ENCODE data around the gene UNG. TPM values are rescaled to one million over a fixed set of nuclear protein-coding genes. Genes with fewer than 3 reads are reported as not detected.

The UNG gene
- total RNA-seq, 4 donors from 2014 or later = 17.9 to 43.9 (median 40.0) TPM

DNA sequence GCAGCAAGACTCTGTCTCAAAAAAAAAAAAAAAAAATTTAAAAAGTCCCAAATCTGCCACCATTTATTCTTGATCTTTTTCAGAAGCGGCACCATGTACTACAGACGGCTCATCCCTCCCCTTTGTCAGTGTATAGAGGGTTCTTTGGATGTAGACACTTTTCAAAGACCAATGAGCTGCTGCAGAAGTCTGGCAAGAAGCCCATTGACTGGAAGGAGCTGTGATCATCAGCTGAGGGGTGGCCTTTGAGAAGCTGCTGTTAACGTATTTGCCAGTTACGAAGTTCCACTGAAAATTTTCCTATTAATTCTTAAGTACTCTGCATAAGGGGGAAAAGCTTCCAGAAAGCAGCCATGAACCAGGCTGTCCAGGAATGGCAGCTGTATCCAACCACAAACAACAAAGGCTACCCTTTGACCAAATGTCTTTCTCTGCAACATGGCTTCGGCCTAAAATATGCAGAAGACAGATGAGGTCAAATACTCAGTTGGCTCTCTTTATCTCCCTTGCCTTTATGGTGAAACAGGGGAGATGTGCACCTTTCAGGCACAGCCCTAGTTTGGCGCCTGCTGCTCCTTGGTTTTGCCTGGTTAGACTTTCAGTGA is 12.5 kb downstream of the UNG start:
- H3K4me3 ChIP-seq = no peak overlapping the region
- no peaks in the 10 kb centered on the region for H3K27me3 ChIP-seq
- H3K9me3 ChIP-seq = no peaks in the 10 kb centered on the region
- TF ChIP-seq, protein P1, sequence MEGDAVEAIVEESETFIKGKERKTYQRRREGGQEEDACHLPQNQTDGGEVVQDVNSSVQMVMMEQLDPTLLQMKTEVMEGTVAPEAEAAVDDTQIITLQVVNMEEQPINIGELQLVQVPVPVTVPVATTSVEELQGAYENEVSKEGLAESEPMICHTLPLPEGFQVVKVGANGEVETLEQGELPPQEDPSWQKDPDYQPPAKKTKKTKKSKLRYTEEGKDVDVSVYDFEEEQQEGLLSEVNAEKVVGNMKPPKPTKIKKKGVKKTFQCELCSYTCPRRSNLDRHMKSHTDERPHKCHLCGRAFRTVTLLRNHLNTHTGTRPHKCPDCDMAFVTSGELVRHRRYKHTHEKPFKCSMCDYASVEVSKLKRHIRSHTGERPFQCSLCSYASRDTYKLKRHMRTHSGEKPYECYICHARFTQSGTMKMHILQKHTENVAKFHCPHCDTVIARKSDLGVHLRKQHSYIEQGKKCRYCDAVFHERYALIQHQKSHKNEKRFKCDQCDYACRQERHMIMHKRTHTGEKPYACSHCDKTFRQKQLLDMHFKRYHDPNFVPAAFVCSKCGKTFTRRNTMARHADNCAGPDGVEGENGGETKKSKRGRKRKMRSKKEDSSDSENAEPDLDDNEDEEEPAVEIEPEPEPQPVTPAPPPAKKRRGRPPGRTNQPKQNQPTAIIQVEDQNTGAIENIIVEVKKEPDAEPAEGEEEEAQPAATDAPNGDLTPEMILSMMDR (IDR thresholded peaks at IDR 0.05) = no peak
- TF ChIP-seq POLR2AphosphoS5 (IDR thresholded peaks at IDR 0.05) (no peak), POLR2A (IDR thresholded peaks at IDR 0.05) (no peak), EP300 (IDR thresholded peaks at IDR 0.05) (no peak)
- no peak for DNase-seq (ENCODE audit: low spot score in 2 of 2)
- peaks cover 40% of the 10 kb centered on the region for H3K4me1 ChIP-seq
- H3K36me3 ChIP-seq = peaks cover 37% of the 10 kb centered on the region
- WGBS = 91% methylated on average over 6 of the region's 6 CpGs
- H3K27ac ChIP-seq = peak overlapping the region; percentile 88

GRCh38 chr12:109110988-109111495 is 13.6 kb downstream of the UNG start:
- WGBS = 1% methylated on average over 19 of the region's 28 CpGs
- DNase-seq (ENCODE audit: low spot score in 2 of 2) = peak; percentile 93 to 94
- Histone ChIP-seq H3K27ac (peak overlapping the region; percentile 88), H3K9me3 (no peaks in the 10 kb centered on the region), H3K4me1 (peaks cover 51% of the 10 kb centered on the region), H3K4me3 (peak overlapping the region; percentile 51), H3K27me3 (no peaks in the 10 kb centered on the region), H3K36me3 (peaks cover 25% of the 10 kb centered on the region)
- TF ChIP-seq, protein P1 (IDR thresholded peaks at IDR 0.05) = no peak
- TF ChIP-seq POLR2AphosphoS5 (IDR thresholded peaks at IDR 0.05) (peak in 2 of 3 donors; percentile 78 to 85), POLR2A (IDR thresholded peaks at IDR 0.05) (no peak), EP300 (IDR thresholded peaks at IDR 0.05) (peak; percentile 82)

DNA sequence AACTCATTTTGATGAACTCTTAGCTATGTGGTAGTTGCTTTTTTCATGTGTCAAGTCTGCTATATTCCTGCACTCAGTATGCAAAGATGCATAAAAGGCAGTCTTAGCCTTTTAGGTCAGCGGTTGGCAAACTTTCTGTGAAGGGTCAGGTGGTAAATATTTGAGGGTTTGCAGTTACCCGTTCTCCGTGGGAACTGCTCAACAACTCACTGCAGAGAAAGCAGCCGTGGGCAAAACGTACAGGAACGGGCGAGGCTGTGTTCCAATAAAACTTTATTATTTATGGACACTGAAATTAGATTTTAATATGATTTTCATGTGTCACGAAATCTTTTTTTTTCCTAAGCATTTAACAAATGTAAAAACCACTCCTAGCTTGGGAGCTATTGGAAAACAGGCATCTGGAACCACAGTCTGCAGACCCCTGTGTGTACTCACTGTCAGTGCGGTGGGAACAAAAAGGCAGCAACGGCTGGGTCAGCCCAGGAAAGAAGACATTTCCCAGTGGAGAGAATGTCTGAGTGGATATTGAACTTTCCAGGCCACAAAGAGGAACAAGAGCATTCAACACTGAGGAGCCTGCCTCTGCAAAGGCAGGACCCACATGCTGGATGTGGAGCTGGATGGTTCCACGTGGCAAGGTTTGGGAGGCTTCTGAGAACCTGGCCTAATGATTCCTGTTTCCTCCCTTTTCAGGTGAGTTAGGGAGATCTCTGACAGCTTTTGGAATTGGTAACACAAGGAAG is 15.5 kb downstream of the UNG start:
- no peak for TF ChIP-seq POLR2A (IDR thresholded peaks at IDR 0.05)
- TF ChIP-seq EP300 (IDR thresholded peaks at IDR 0.05) = no peak
- TF ChIP-seq, protein P1 (IDR thresholded peaks at IDR 0.05) = no peak
- no peak for TF ChIP-seq POLR2AphosphoS5 (IDR thresholded peaks at IDR 0.05)
- Histone ChIP-seq H3K27ac (peak overlapping the region; percentile 27), H3K4me3 (no peak overlapping the region), H3K9me3 (no peaks in the 10 kb centered on the region), H3K27me3 (no peaks in the 10 kb centered on the region), H3K36me3 (peaks cover 11% of the 10 kb centered on the region), H3K4me1 (peaks cover 65% of the 10 kb centered on the region)
- peak in 1 of 2 donors; percentile 6 for DNase-seq (ENCODE audit: low spot score in 2 of 2)
- WGBS = 79% methylated on average over 11 of the region's 11 CpGs

DNA sequence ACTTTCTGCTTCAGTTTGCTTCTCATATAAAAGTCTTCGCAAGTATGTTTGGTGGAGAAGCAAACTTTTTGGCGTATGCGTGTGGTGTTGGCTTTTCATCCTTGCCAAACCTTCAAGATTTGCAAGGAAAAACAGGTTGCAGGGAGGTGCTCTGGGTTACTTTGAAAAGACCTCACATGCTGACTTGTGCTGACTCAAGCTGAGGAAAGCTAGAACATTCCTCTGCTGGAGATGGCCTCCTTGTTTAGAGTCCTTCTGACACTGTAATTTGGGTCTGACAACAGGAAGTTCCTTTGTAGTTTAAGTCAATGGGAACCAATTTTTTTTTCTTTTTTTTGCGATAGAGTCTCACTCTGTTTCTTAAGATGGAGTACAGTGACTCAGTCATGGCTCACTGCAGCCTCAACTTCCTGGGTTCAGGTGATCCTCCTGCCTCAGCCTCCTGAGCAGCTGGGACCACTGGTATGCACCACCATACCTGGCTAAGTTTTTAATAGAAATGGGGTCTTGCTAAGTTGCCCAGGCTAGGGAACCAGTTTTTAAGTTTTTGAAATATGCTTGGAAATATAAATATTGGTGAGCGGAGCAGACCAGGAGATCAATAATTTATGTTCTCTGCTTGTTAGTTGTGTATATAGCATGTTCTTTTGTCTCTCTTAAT is 16.4 kb downstream of the UNG start:
- H3K27ac ChIP-seq = peak overlapping the region; percentile 27
- peaks cover 2% of the 10 kb centered on the region for H3K36me3 ChIP-seq
- H3K4me1 ChIP-seq = peaks cover 65% of the 10 kb centered on the region
- no peak for TF ChIP-seq POLR2AphosphoS5 (IDR thresholded peaks at IDR 0.05)
- TF ChIP-seq, protein P1 (IDR thresholded peaks at IDR 0.05) = no peak
- no peak for TF ChIP-seq EP300 (IDR thresholded peaks at IDR 0.05)
- TF ChIP-seq POLR2A (IDR thresholded peaks at IDR 0.05) = no peak
- WGBS = 67% methylated on average over 5 of the region's 5 CpGs
- H3K4me3 ChIP-seq = no peak overlapping the region
- H3K27me3 ChIP-seq = no peaks in the 10 kb centered on the region
- no peaks in the 10 kb centered on the region for H3K9me3 ChIP-seq
- DNase-seq (ENCODE audit: low spot score in 2 of 2) = no peak

GRCh38 chr12:109114644-109115043 is 17.2 kb downstream of the UNG start:
- Histone ChIP-seq H3K9me3 (no peaks in the 10 kb centered on the region), H3K27me3 (no peaks in the 10 kb centered on the region), H3K4me3 (no peak overlapping the region), H3K4me1 (peaks cover 65% of the 10 kb centered on the region), H3K36me3 (no peaks in the 10 kb centered on the region), H3K27ac (peak overlapping the region; percentile 85)
- WGBS = 65% methylated on average over 2 of the region's 2 CpGs
- DNase-seq (ENCODE audit: low spot score in 2 of 2) = no peak
- TF ChIP-seq EP300 (IDR thresholded peaks at IDR 0.05) (no peak), POLR2AphosphoS5 (IDR thresholded peaks at IDR 0.05) (no peak), POLR2A (IDR thresholded peaks at IDR 0.05) (no peak)
- TF ChIP-seq, protein P1 (IDR thresholded peaks at IDR 0.05) = no peak

Data from suprapubic skin (tissue), 4 donors.